ENCODE data around the gene CCDC13. TPM values are rescaled to one million over a fixed set of nuclear protein-coding genes. Genes with fewer than 3 reads are reported as not detected.

CCDC13 gene
- polyA plus RNA-seq, 1 donor (not counting 4 experiments of a cell fraction or from before 2014, with no cell fraction given), result 0.21 TPM

- H3K4me3 ChIP-seq (ENCODE audit: control insufficient read depth in 2 of 3, extremely low read depth in 1 of 3, insufficient read depth in 2 of 3, low read depth in 1 of 3, low read length in 3 of 3), result no peak overlapping the region
- no peak overlapping the region for H3K4me2 ChIP-seq (ENCODE audit: control insufficient read depth, extremely low read depth, insufficient read depth, low read depth, low read length)
- TF ChIP-seq EZH2 (IDR thresholded peaks at IDR 0.05; ENCODE audit: low read length), result no peak
- TF ChIP-seq, protein P1, sequence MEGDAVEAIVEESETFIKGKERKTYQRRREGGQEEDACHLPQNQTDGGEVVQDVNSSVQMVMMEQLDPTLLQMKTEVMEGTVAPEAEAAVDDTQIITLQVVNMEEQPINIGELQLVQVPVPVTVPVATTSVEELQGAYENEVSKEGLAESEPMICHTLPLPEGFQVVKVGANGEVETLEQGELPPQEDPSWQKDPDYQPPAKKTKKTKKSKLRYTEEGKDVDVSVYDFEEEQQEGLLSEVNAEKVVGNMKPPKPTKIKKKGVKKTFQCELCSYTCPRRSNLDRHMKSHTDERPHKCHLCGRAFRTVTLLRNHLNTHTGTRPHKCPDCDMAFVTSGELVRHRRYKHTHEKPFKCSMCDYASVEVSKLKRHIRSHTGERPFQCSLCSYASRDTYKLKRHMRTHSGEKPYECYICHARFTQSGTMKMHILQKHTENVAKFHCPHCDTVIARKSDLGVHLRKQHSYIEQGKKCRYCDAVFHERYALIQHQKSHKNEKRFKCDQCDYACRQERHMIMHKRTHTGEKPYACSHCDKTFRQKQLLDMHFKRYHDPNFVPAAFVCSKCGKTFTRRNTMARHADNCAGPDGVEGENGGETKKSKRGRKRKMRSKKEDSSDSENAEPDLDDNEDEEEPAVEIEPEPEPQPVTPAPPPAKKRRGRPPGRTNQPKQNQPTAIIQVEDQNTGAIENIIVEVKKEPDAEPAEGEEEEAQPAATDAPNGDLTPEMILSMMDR (optimal IDR thresholded peaks at IDR 0.05 in 1 of 3, IDR thresholded peaks at IDR 0.05 in 1 of 3, conservative IDR thresholded peaks at IDR 0.05 in 1 of 3; ENCODE audit: extremely low read depth in 1 of 3, insufficient read depth in 2 of 3, low read length in 3 of 3), result no peak
- no peaks in the 10 kb centered on the region for H3K9me1 ChIP-seq (ENCODE audit: control insufficient read depth, extremely low read depth, insufficient read depth, low read length)
- dilution Hi-C loops (cut with MboI; ENCODE audit: extremely low pct_ligation_motif_present, low sequenced_read_pairs), result no loop called here
- no peaks in the 10 kb centered on the region for H3K4me1 ChIP-seq (ENCODE audit: control insufficient read depth, extremely low read depth, insufficient read depth, low read length)
- FAIRE-seq (no peak), DNase-seq (ENCODE audit: low read depth, low spot score) (no peak)
- H3K36me3 ChIP-seq (ENCODE audit: control insufficient read depth in 2 of 2, extremely low read depth in 1 of 2, insufficient read depth in 2 of 2, low read length in 2 of 2), result no peaks in the 10 kb centered on the region
- no peaks in the 10 kb centered on the region for H3K9me3 ChIP-seq (ENCODE audit: control insufficient read depth, low read depth, low read length)
- H3K27ac ChIP-seq (ENCODE audit: control insufficient read depth, insufficient read depth, low read length), result no peak overlapping the region
- H2AFZ ChIP-seq (ENCODE audit: control insufficient read depth, low read length), result no peak overlapping the region
- peaks cover 2% of the 10 kb centered on the region for H3K27me3 ChIP-seq (ENCODE audit: control insufficient read depth, extremely low read depth, insufficient read depth, low read length)
- H3K9ac ChIP-seq (ENCODE audit: control insufficient read depth, extremely low read depth, insufficient read depth, low read length), result no peak overlapping the region
- H4K20me1 ChIP-seq (ENCODE audit: control insufficient read depth, extremely low read depth, insufficient read depth, low read length), result no peaks in the 10 kb centered on the region
- no peaks in the 10 kb centered on the region for H3K79me2 ChIP-seq (ENCODE audit: control insufficient read depth, insufficient read depth, low read length)
Observed at GRCh38 chr3:42723219-42723618, 49.8 kb downstream of the CCDC13 start.

Small RNA genes lying within 50 kb of the gene (small RNA-seq; reads per million reads assigned to genes)
- gene CCDC13 (ENCODE audit: insufficient read length in 3 of 3, low read depth in 3 of 3, low replicate concordance in 1 of 3), result 0 to 0.25 (median 0) reads per million in 3 experiments

Other genes starting within 250 kb of the CCDC13 start
- gene SEC22C, start 191.3 kb downstream of the CCDC13 start, polyA plus RNA-seq, result 45.3 to 58.4 TPM (median 54.9 TPM) in 3 replicates
- 27.6 to 48.3 TPM (median 36.2 TPM) in 3 replicates for gene SS18L2, start 182.4 kb downstream of the CCDC13 start, polyA plus RNA-seq
- 15.2 to 38.6 TPM (median 25.3 TPM) in 3 replicates for gene NKTR, start 172.6 kb downstream of the CCDC13 start, polyA plus RNA-seq
- gene ZBTB47, start 119.6 kb downstream of the CCDC13 start, polyA plus RNA-seq, result 5.1 to 10.6 TPM (median 8.0 TPM) in 3 replicates
- not detected in 3 replicates for gene KLHL40, start 87.7 kb downstream of the CCDC13 start, polyA plus RNA-seq
- not detected in 3 replicates for gene HHATL, start 70.5 kb downstream of the CCDC13 start, polyA plus RNA-seq
- gene HIGD1A, start 31.2 kb upstream of the CCDC13 start, polyA plus RNA-seq, result 262 to 443 TPM (median 294 TPM) in 3 replicates
- gene ACKR2, start 36.2 kb upstream of the CCDC13 start, polyA plus RNA-seq, result 0.22 to 0.23 TPM (median 0.23 TPM) in 3 replicates
- not detected in 3 replicates for gene CYP8B1, start 102.6 kb upstream of the CCDC13 start, polyA plus RNA-seq
- 0.57 to 1.4 TPM (median 1.1 TPM) in 3 replicates for gene ZNF662, start 132.9 kb upstream of the CCDC13 start, polyA plus RNA-seq
- gene GASK1A, start 206.1 kb upstream of the CCDC13 start, polyA plus RNA-seq, result 0.16 to 0.58 TPM (median 0.30 TPM) in 3 replicates